Pancreas (tissue), 10 donors: Measurements from ENCODE around the gene ZNF624. TPM values are rescaled to one million over a fixed set of nuclear protein-coding genes. Genes with fewer than 3 reads are reported as not detected.

Experiments
- ATAC-seq, 4 donors: fragments of 200-7000 bp; cut with Tn5 transposase; one replicate each; pipeline versions ENCODE4 v1.8.0 to v1.9.1; 2020; ENCODE audit warnings: mild to moderate bottlenecking in 4 of 4, moderate library complexity in 4 of 4
- DNase-seq, 6 donors: peaks; one replicate each; pipeline ENCODE4 v3.0.0-alpha.2; 2020
- FAIRE-seq: peaks from 2 replicates; lab custom pipeline; 2012; peaks lifted over from hg19 to GRCh38; lab: Jason Lieb, UNC
- H3K27ac ChIP-seq, 4 donors: fragments of 200-600 bp; sonication (generic); 1 replicate in 3 of 4; 2 replicates in 1 of 4; pipeline versions ENCODE4 v1.5.0 to v1.8.0; 2020
- H3K27me3 ChIP-seq, 4 donors: fragments of 200-600 bp; one replicate each; pipeline ENCODE4 v1.8.0; 2021
- H3K36me3 ChIP-seq, 3 donors: fragments of 200-600 bp; sonication (generic) in 1 of 3; one replicate each; pipeline versions ENCODE4 v1.5.0 to v1.8.0; 2020 to 2021
- H3K4me1 ChIP-seq, 3 donors: fragments of 200-600 bp; one replicate each; pipeline ENCODE4 v1.8.0; 2021
- H3K4me3 ChIP-seq, 4 donors: fragments of 200-600 bp; sonication (generic) in 2 of 4; one replicate each; pipeline versions ENCODE4 v1.5.0 to v1.8.0; 2020 to 2021
- H3K9me3 ChIP-seq, 4 donors: fragments of 200-600 bp; one replicate each; pipeline ENCODE4 v1.8.0; 2021
- CTCF ChIP-seq, 4 donors: fragments of 200-600 bp; sonication (generic) in 3 of 4; IDR thresholded peaks; one replicate each; pipeline versions ENCODE4 v1.5.0 to v1.8.0; 2021; ENCODE audit warnings: antibody characterized with exemption in 4 of 4
- WGBS, 2 donors: extraction: QIAGEN DNeasy Blood & Tissue Kit; methylation state at CpG; one replicate each; pipeline ENCODE4 v1.1.7; 2013; 5-methylcytosine and 5-hydroxymethylcytosine counted together
- intact Hi-C, 3 donors: fragments of 100-400 bp; cut with DNase I; formaldehyde crosslinking; loops; one replicate each; pipeline versions ENCODE4 v1.11.1 to v1.14.2; 2022
- polyA plus RNA-seq, 2 donors: library from polyadenylated mRNA; stranded (reverse); fragments of 200-250 nt; gene quantifications; one replicate each; pipeline ENCODE4 v1.2.3, GENCODE V29; 2013
- total RNA-seq, 6 donors: library from RNA; stranded (reverse); fragmentation: NEBNext Ultra II Directional in 4 of 6; extraction: Animal tissue kit (Norgen Biotek cat#: 25700) in 4 of 6; gene quantifications; one replicate each; pipeline versions ENCODE4 v1.2.1 to v1.2.4, GENCODE V29; 2021 to 2023
- donor health status: healthy with polysubstance abuse.
- donor health status: DM: no; HTN: no; CAD: no; lungs with moderate emphysema.
- donor health status: DM: no; HTN: no; CAD: no.
- donor health status: control.
- donor health status: control.
- donor health status: Bipolar disorder and iron deficiency.
- donor health status: DM: yes; HTN: yes; CAD: no.
- donor health status: DM: no; HTN: no; CAD: no.
- donor health status: DM: no; HTN: no; CAD: no.
- donor health status: DM: yes; HTN: yes; CAD: no.

Gene ZNF624
- total and polyA plus RNA-seq, 8 donors: 0.27 to 2.7 (median 1.3) TPM

GRCh38 chr17:16622540-16623277 lies 30.9 kb downstream of the ZNF624 start:
- FAIRE-seq: no peak
- Histone ChIP-seq H3K27me3 (no peaks in the 10 kb centered on the region), H3K4me3 (no peak overlapping the region), H3K4me1 (no peaks in the 10 kb centered on the region), H3K9me3 (no peaks in the 10 kb centered on the region), H3K27ac (no peak overlapping the region), H3K36me3 (peaks cover 0 to 10% (median 6%) of the 10 kb centered on the region in 3 donors)
- no peak for TF ChIP-seq CTCF (IDR thresholded peaks at IDR 0.05)
- WGBS, 2 donors: 98% methylated on average over 5 of the region's 5 CpGs
- intact Hi-C loops: no loop called here
- no peak for DNase-seq
- ATAC-seq: no peak

GRCh38 chr17:16617481-16618060 lies 36.1 kb downstream of the ZNF624 start:
- no peaks in the 10 kb centered on the region for H3K27me3 ChIP-seq

GRCh38 chr17:16599537-16599936 lies 54.1 kb downstream of the ZNF624 start:
- 66 to 70% methylated on average over 5 of the region's 5 CpGs for WGBS, 2 donors
- no peaks in the 10 kb centered on the region for H3K9me3 ChIP-seq
- no peak overlapping the region for H3K4me3 ChIP-seq
- H3K4me1 ChIP-seq: no peaks in the 10 kb centered on the region
- no peak overlapping the region for H3K27ac ChIP-seq
- no peaks in the 10 kb centered on the region for H3K36me3 ChIP-seq
- no peak for TF ChIP-seq CTCF (IDR thresholded peaks at IDR 0.05)
- H3K27me3 ChIP-seq: no peaks in the 10 kb centered on the region
- ATAC-seq (no peak), FAIRE-seq (no peak), DNase-seq (no peak)
- intact Hi-C loops: no loop called here

More at GRCh38 chr17:16617481-16618060, 36.1 kb downstream of the ZNF624 start:
- intact Hi-C loops: no loop called here
- Histone ChIP-seq H3K4me3 (no peak overlapping the region), H3K9me3 (no peaks in the 10 kb centered on the region), H3K27ac (no peak overlapping the region), H3K4me1 (no peaks in the 10 kb centered on the region), H3K36me3 (no peaks in the 10 kb centered on the region)
- no peak for TF ChIP-seq CTCF (IDR thresholded peaks at IDR 0.05)
- DNase-seq: no peak
- FAIRE-seq: no peak
- no peak for ATAC-seq
- WGBS, 2 donors: 93% methylated on average over 53 of the region's 53 CpGs

- TF ChIP-seq CTCF (IDR thresholded peaks at IDR 0.05): no peak
- no peak for FAIRE-seq
Measured at GRCh38 chr17:16593356-16594102, 60.1 kb downstream of the ZNF624 start.

More at GRCh38 chr17:16593356-16594102, 60.1 kb downstream of the ZNF624 start:
- H3K27me3 ChIP-seq: no peaks in the 10 kb centered on the region
- intact Hi-C loops: no loop called here
- no peaks in the 10 kb centered on the region for H3K36me3 ChIP-seq
- WGBS, 2 donors: 3 to 4% methylated on average over 2 of the region's 2 CpGs
- no peaks in the 10 kb centered on the region for H3K9me3 ChIP-seq
- peak in 2 of 4 donors; percentile 10 to 19 for ATAC-seq
- H3K4me3 ChIP-seq: no peak overlapping the region
- no peak overlapping the region for H3K27ac ChIP-seq
- no peaks in the 10 kb centered on the region for H3K4me1 ChIP-seq
- DNase-seq: no peak
